Stimulated activated CD8-positive, alpha-beta memory T cell treated with anti-CD3 and anti-CD28 coated beads, Interleukin-4, amount 100 ng/mL, for 4 hours (primary cell): ENCODE measurements around the gene PYGO1.
"Not testable (repeated sequence)": the region's sequence is repeated elsewhere in the genome, so short reads cannot be mapped to it uniquely, and the experiment has no call there.

Source experiments
- DNase-seq, 2 donors: peaks; one replicate each; pipeline ENCODE4 v3.0.0-alpha.2; 2020; ENCODE audit warnings: low read depth in 2 of 2, low spot score in 1 of 2

Gene PYGO1

DNA sequence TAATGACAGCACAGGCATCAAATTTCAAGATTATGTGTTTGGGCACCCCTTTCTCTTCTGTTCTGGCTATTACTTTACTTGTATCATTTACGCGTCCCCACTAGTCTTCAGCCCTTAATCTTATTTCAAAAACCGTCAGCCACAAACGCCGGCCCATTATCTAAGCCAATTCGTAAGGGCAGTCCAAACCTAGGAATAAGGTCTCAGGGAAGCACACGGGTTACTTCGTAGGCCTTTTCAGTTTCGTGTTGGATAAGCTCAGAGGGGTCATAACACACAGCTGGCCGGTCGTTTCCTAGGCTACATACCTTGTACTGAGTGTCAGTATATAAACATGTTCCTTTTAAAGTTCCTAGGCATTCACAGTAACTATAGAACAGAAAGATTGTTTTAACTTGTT, 75.0 kb downstream of the PYGO1 start:
- DNase-seq = no peak

DNA sequence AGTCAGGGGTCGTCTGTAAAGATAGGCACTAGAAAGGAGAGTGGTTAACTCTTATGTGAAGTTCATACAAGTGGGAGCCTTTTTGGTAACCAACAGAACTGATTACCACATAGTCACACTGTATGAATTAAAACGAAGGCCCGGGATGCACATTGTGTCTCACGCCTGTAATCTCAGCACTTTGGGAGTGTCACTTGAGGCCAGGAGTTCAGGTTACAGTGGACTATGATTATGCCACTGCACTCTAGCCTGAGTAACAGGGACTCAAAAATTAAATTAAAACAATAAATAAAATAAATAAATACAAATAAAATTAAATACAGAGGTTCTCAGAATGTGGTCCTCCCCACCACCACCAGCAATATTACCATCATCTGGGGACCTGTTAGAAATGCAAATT, 80.6 kb downstream of the PYGO1 start:
- DNase-seq = no peak

DNA sequence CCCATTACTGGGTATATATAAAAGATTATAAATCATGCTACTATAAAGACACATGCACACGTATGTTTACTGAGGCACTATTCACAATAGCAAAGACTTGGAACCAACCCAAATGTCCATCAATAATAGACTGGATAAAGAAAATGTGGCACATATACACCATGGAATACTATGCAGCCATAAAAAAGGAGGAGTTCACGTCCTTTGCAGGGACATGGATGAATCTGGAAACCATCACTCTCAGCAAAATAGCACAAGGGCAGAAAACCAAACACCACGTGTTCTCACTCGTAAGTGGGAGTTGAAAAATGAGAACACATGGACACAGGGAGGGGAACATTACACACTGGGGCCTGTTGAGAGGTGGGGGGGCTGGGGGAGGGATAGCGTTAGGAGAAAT, 82.7 kb downstream of the PYGO1 start:
- not testable (repeated sequence) for DNase-seq

DNA sequence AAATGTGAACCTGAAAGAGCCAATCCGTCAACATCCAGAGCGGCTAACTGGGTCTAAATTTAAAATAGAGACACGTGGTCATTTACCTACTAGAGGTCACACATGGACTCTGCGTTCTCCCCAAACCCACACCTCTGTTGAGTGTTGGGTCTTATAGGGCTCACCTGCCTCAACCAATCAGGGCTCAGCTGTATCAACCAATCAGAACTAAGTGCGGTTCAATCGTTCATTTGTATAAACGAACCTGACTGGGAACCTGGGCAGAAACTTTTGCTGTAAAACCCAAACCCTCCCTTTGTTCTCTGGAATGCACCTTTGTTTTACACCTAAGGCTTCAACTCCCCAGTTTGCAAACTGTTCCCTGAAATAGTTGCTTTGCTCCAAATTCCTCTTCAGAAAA, 89.0 kb downstream of the PYGO1 start:
- no peak for DNase-seq

GRCh38 chr15:55498109-55498938, 89.8 kb downstream of the PYGO1 start:
- DNase-seq = peak; percentile 23 to 40

GRCh38 chr15:55496716-55497115, 91.4 kb downstream of the PYGO1 start:
- no peak for DNase-seq

- DNase-seq = no peak
Measured at GRCh38 chr15:55494931-55495330, 93.2 kb downstream of the PYGO1 start.

DNA sequence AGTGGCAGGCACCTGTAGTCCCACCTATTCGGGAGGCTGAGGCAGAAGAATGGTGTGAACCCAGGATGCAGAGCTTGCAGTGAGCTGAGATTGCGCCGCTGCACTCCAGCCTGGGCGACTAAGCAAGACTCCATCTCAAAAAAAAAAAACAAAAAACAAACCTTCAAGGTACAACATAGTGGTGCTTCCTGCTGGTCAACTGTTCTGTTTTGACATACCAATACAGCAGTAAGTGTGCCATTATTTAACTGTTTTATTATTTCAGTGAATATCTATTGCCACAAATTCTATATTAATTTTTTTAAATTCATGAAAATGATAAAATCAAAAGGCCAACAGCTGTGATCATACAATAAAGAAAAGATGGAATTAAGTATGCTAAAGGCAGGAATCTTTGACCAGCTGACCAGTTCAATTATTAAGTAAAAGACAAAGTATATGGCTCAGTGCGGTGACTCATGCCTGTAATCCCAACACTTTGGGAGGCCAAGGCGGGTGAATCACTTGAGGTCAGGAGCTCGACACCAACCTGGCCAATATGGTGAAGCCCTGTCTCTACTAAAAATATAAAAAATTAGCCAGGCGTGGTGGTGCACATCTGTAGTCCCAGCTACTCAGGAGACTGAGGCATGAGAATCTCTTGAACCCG, 99.1 kb downstream of the PYGO1 start:
- not testable (repeated sequence) for DNase-seq
